Measurements from ENCODE around the gene C11orf52. TPM values are rescaled to one million over a fixed set of nuclear protein-coding genes. Genes with fewer than 3 reads are reported as not detected.
A peak's percentile ranks its signal among the peaks of the same experiment; 100 is the strongest.
"Not testable (repeated sequence)": the region's sequence is repeated elsewhere in the genome, so short reads cannot be mapped to it uniquely, and the experiment has no call there.

The C11orf52 gene
- total RNA-seq, result not detected

- no peak for DNase-seq (ENCODE audit: low read depth in 2 of 3, low spot score in 2 of 3)
Observed at GRCh38 chr11:111918390-111919256, at the start of gene C11orf52. Gene C11orf52, plus strand, starts transcription at chr11:111918913. Its CDS starts 60 bp downstream, at chr11:111918973.

GRCh38 chr11:111870113-111870512 is 48.6 kb upstream of the C11orf52 start:
- DNase-seq (ENCODE audit: low read depth in 2 of 3, low spot score in 2 of 3), result no peak

GRCh38 chr11:111870522-111870885 is 48.2 kb upstream of the C11orf52 start:
- no peak for DNase-seq (ENCODE audit: low read depth in 2 of 3, low spot score in 2 of 3)

GRCh38 chr11:111870886-111871692 is 47.6 kb upstream of the C11orf52 start, which contains the start of gene ALG9:
Gene ALG9, minus strand, starts transcription at chr11:111871581. Its CDS starts 99 bp downstream, at chr11:111871482.
- DNase-seq (ENCODE audit: low read depth in 2 of 3, low spot score in 2 of 3), result peak; percentile 84 to 88 (median 86)

GRCh38 chr11:111871693-111872161 is 47.0 kb upstream of the C11orf52 start:
- no peak for DNase-seq (ENCODE audit: low read depth in 2 of 3, low spot score in 2 of 3)

GRCh38 chr11:111878385-111878848 is 40.3 kb upstream of the C11orf52 start:
- DNase-seq (ENCODE audit: low read depth in 2 of 3, low spot score in 2 of 3), result peak in 1 of 3 donors; percentile 1

GRCh38 chr11:111878849-111879636 is 39.7 kb upstream of the C11orf52 start, which contains the start of the genes CFAP68 and FDXACB1:
Gene CFAP68, plus strand, starts transcription at chr11:111879541. Its CDS starts 20 bp downstream, at chr11:111879561.
Gene FDXACB1, minus strand, starts transcription at chr11:111879165. Its CDS starts 33 bp downstream, at chr11:111879132.
- DNase-seq (ENCODE audit: low read depth in 2 of 3, low spot score in 2 of 3), result peak; percentile 97 to 99 (median 98)

GRCh38 chr11:111879637-111879960 is 39.1 kb upstream of the C11orf52 start:
- no peak for DNase-seq (ENCODE audit: low read depth in 2 of 3, low spot score in 2 of 3)

GRCh38 chr11:111882202-111882601 is 36.5 kb upstream of the C11orf52 start:
- DNase-seq (ENCODE audit: low read depth in 2 of 3, low spot score in 2 of 3), result no peak

GRCh38 chr11:111885053-111885452 is 33.7 kb upstream of the C11orf52 start:
- DNase-seq (ENCODE audit: low read depth in 2 of 3, low spot score in 2 of 3), result not testable (repeated sequence)

GRCh38 chr11:111886032-111886431 is 32.7 kb upstream of the C11orf52 start:
- DNase-seq (ENCODE audit: low read depth in 2 of 3, low spot score in 2 of 3), result no peak

- no peak for DNase-seq (ENCODE audit: low read depth in 2 of 3, low spot score in 2 of 3)
Observed at GRCh38 chr11:111886844-111887243, 31.9 kb upstream of the C11orf52 start.

- DNase-seq (ENCODE audit: low read depth in 2 of 3, low spot score in 2 of 3), result no peak
Observed at GRCh38 chr11:111905411-111905810, 13.3 kb upstream of the C11orf52 start.

- DNase-seq (ENCODE audit: low read depth in 2 of 3, low spot score in 2 of 3), result no peak
Observed at GRCh38 chr11:111906680-111907079, 12.0 kb upstream of the C11orf52 start.

GRCh38 chr11:111908639-111909305 is 9.9 kb upstream of the C11orf52 start:
- no peak for DNase-seq (ENCODE audit: low read depth in 2 of 3, low spot score in 2 of 3)

GRCh38 chr11:111909378-111909777 is 9.3 kb upstream of the C11orf52 start:
- DNase-seq (ENCODE audit: low read depth in 2 of 3, low spot score in 2 of 3), result no peak

GRCh38 chr11:111910676-111911562 is 7.8 kb upstream of the C11orf52 start:
- DNase-seq (ENCODE audit: low read depth in 2 of 3, low spot score in 2 of 3), result no peak

GRCh38 chr11:111911563-111912401 is 6.9 kb upstream of the C11orf52 start, which contains the start of gene CRYAB:
Gene CRYAB, minus strand, starts transcription at chr11:111911770. Its CDS starts 46 bp downstream, at chr11:111911724.
- no peak for DNase-seq (ENCODE audit: low read depth in 2 of 3, low spot score in 2 of 3)
